GM10248 (cell line): Measurements from ENCODE around the gene TNFAIP8L1.
"Not testable (repeated sequence)": the region's sequence is repeated elsewhere in the genome, so short reads cannot be mapped to it uniquely, and the experiment has no call there.

Source experiments
- CTCF ChIA-PET: fragments of 300-600 bp; sonication (Branson Sonifier 250); formaldehyde crosslinking; extraction: SDS; loops from one replicate; lab custom pipeline; 2021; ENCODE audit warnings: antibody characterized with exemption; lab: Yijun Ruan, JAX
- POLR2A ChIA-PET: fragments of 350-650 bp; sonication (Branson Sonifier 250); formaldehyde crosslinking; extraction: SDS; loops from one replicate; lab custom pipeline; 2020; ENCODE audit warnings: antibody characterized with exemption; lab: Yijun Ruan, JAX
- DNase-seq: peaks from one replicate; pipeline ENCODE4 v3.0.0; 2012; ENCODE audit errors: extremely low spot score
- CTCF ChIP-seq: IDR thresholded peaks from 2 replicates; pipeline ENCODE4 v1.5.1; 2012; ENCODE audit warnings: mild to moderate bottlenecking, low read depth; ENCODE audit errors: extremely low read depth, missing control alignments, control extremely low read depth

The TNFAIP8L1 gene

DNA sequence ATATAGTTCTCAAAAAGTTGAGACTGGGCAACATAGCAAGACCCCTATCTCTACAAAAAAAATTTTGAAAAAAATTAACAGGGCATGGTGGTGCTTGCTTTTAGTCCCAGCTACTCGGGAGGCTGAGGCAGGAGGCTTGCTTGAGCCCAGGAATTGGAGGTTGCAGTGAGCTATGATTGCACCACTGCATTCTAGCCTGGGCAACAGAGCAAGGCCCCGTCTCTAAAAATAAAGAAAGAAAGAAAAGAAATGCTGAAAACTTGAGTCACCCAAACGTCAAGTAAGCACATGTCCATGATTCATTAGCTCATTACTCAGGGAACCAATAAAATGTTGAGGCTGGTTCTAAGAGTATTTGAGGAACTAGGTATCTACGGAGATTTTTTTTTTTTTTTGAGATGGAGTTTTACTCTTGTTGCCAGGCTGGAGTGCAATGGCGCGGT, 45.9 kb upstream of the TNFAIP8L1 start:
- POLR2A ChIA-PET: no interaction called here

GRCh38 chr19:4594201-4594600, 45.1 kb upstream of the TNFAIP8L1 start:
- POLR2A ChIA-PET: no interaction called here
- no peak for TF ChIP-seq CTCF
- CTCF ChIA-PET: interaction anchor here (2.1 to 2.6 kb wide), 3 partner anchors 40 to 70 kb away, joined by 8 to 17 read pairs (median 13); no protein-coding TSS in a partner anchor
- no peak for DNase-seq

More for the DNA sequence above, 45.9 kb upstream of the TNFAIP8L1 start:
- DNase-seq: no peak
- CTCF ChIA-PET: interaction anchor here (0.6 to 2.6 kb wide), 9 partner anchors 13 to 675 kb away, joined by 3 to 17 read pairs (median 4); no protein-coding TSS in a partner anchor
- TF ChIP-seq CTCF: no peak

- DNase-seq, POLR2A ChIA-PET: not testable (repeated sequence)
- CTCF ChIA-PET: interaction anchor here (0.7 to 3.9 kb wide), 3 partner anchors 10 to 41 kb away, joined by 3 to 17 read pairs (median 8); no protein-coding TSS in a partner anchor
These were observed 44.2 kb upstream of the TNFAIP8L1 start for GRCh38 chr19:4595158-4595557.

DNA sequence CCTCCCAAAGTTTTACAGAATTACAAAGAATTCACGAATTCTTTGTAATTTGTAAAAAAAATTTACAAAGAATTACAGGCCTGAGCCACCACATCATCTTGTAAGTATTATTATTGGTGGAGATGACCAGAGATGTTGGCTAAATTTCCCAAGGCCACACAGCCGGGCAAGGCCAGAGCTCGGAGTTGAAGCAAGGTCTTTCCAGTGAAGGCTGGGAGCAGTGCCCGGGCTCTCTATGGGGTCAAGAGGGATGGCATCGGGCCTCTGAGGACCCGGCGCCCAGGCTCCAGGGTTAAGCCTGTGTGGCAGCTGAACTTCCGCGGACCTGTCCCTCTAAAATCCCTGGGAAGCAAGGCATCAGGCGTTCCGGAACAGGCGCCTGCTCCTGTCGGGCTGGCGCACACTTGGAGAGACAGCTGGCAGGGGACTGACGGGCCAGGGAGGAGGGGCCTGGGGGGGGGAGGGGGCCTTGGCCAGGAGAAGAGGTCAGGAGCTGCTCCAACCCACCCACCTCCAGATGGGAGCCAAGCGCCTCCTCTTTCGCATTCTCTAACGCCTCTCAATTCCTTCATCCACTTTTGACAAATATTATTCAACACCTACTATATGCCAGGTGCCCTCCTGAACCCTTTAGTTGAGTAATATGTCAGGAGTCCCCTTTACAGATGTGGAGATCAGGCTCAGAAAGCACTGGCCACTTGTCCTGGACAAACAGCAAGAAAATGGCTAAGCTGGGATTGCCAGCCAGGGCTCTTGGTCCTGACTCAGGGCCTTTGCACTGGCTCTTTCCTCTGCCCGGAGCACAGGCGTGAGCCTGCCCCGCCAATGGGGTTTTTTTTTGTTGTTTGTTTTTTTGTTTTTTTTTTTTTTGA, 43.0 kb upstream of the TNFAIP8L1 start:
- TF ChIP-seq CTCF: no peak
- POLR2A ChIA-PET: interaction anchor here (0.7 kb wide), 1 partner anchor 275 kb away, joined by 4 read pairs; no protein-coding TSS in a partner anchor
- CTCF ChIA-PET: interaction anchor here (1.1 to 3.9 kb wide), 4 partner anchors 20 to 71 kb away, joined by 3 to 17 read pairs (median 8); no protein-coding TSS in a partner anchor
- DNase-seq: no peak

- CTCF ChIA-PET: interaction anchor here (1.2 to 3.9 kb wide), 6 partner anchors 8 to 72 kb away, joined by 6 to 17 read pairs (median 7); no protein-coding TSS in a partner anchor
- no peak for DNase-seq
- POLR2A ChIA-PET: interaction anchor here (0.6 kb wide), 1 partner anchor 10 kb away, joined by 6 read pairs; no protein-coding TSS in a partner anchor
- no peak for TF ChIP-seq CTCF
These were observed 41.9 kb upstream of the TNFAIP8L1 start for GRCh38 chr19:4597278-4597974.

DNA sequence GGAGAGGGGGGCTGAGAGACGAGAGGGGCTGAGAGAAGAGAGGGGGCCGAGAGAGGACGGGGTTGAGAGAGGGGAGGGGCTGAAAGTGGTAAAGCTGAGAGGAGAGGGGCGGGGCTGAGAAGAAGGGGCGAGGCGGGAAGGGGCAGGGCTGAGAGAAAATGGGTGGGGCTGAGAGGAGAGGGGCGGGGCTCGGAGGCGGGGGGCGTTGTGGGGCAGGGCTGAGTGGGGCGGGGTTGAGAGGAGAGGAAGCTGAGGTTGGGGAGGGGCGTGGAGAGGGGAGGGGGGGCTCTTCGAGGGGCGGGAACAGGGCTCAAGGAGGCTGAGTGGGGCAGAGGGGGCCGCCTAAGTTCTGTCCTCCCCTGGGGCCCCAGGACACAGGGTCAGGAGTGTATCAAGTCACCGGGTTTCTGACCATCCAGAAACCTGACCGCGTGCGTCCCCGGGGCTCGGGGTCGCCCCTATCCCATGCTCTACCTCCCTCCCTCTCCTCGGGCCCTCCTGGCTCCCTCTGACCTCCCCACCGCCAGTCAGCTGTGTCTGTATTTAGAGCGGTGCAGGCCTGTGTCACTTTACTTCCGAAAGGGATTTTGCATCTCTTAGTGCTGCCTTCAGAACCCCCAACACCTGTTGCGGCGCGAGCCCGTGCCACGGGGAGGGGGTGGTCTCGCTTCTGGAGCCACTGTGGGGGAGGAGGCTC, 41.2 kb upstream of the TNFAIP8L1 start:
- CTCF ChIA-PET: interaction anchor here (0.7 to 3.9 kb wide), 9 partner anchors 8 to 73 kb away, joined by 3 to 17 read pairs (median 6); no protein-coding TSS in a partner anchor
- no peak for TF ChIP-seq CTCF
- POLR2A ChIA-PET: interaction anchor here (0.6 kb wide), 1 partner anchor 9 kb away, joined by 6 read pairs; no protein-coding TSS in a partner anchor
- DNase-seq: peak; percentile 88
